GM04504 (cell line): ENCODE results near the gene CCL21.
A peak's percentile ranks its signal among the peaks of the same experiment; 100 is the strongest.
"Not testable (repeated sequence)": the region's sequence is repeated elsewhere in the genome, so short reads cannot be mapped to it uniquely, and the experiment has no call there.

ENCODE experiments used
- DNase-seq: peaks from one replicate; pipeline ENCODE4 v3.0.0-alpha.2; 2012; ENCODE audit warnings: low read depth

Gene CCL21, protein sequence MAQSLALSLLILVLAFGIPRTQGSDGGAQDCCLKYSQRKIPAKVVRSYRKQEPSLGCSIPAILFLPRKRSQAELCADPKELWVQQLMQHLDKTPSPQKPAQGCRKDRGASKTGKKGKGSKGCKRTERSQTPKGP

DNA sequence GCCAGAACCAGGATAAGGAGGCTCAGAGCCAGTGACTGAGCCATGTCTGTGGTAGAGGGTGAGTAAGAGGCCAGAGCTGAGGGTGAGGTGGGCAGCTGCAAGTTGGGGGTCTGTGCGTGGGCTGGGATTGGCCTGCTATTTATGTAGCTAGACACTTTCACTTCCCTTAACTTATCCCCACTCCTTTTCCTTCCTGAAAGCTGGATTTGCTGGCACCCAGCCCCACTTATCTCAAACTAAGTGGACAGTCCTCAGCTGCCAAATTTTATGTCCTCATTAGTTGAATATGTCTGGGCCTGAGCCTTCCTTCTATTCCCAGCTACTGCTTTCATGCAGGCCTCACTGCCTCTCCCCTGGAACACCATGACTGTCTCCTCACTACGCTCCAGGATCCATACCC, at the start of gene CCL21:
Gene CCL21, minus strand, starts transcription at position 114 of the 400 bp plus-strand sequence. Its CDS starts 70 bp downstream, at position 44.
- DNase-seq: no peak

GRCh38 chr9:34759432-34760134, 49.6 kb upstream of the CCL21 start:
- no peak for DNase-seq

- DNase-seq: not testable (repeated sequence)
Observed at GRCh38 chr9:34750320-34750719, 40.4 kb upstream of the CCL21 start.

DNA sequence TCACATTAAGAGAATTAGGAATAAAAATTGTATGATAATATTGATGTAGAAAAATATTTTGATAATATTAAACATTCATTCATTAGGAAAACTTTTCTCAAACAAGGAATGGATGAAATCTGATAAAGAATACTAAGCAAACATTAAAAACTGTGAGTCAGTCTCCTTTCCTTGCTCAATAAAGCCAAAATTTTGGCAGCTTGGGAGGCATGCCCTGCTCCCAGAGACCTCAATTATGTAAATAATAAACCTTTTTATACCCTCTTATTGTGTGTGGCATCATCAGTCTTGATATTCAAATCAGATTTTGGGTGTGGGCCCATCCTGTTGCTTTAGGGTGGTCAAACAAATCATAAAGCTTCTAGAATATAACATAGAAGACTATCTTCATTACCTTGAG, 36.6 kb upstream of the CCL21 start:
- no peak for DNase-seq

GRCh38 chr9:34744295-34745221, 34.6 kb upstream of the CCL21 start:
- peak; percentile 8 for DNase-seq

DNA sequence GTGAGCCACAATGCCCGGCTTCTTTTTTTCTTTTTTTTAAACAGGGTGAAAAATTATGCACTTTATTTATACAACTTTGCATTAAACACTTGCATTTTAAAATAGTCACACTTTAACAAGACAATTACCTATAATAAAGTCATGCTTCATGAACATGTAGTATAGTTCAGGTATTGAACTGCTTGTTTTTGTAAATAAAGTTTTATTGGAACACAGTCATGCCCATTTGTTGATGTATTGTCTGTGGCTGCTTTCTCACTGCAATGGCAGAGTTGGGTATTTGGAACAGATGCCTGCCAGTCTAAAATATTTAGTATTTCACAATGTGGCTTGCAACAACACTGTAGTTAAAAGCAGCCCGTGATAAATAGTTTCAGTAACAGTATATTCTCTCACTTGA, 32.8 kb upstream of the CCL21 start:
- DNase-seq: no peak

- DNase-seq: no peak
Observed at GRCh38 chr9:34741628-34742027, 31.7 kb upstream of the CCL21 start.

GRCh38 chr9:34740176-34740575, 30.2 kb upstream of the CCL21 start:
- not testable (repeated sequence) for DNase-seq

GRCh38 chr9:34737677-34738260, 27.8 kb upstream of the CCL21 start:
- DNase-seq: no peak

DNA sequence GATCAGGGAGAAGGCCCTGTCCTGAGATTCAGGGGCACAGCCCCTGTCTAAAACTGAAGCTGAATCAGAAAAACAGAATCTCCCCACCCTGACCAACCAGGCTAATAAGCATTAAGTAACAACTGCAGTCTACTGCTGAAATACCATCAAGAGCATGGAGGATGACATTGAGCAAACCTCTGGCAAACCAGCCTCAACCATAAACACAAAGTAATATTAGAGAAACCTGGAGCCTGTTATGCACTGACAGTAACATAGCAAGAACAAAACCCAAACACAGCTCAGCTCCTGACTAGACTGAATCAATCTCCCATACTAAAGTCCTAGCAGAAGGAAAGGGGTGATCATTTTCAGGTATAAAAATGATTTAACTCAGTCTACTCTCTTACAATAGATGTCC, 24.8 kb upstream of the CCL21 start:
- no peak for DNase-seq

DNA sequence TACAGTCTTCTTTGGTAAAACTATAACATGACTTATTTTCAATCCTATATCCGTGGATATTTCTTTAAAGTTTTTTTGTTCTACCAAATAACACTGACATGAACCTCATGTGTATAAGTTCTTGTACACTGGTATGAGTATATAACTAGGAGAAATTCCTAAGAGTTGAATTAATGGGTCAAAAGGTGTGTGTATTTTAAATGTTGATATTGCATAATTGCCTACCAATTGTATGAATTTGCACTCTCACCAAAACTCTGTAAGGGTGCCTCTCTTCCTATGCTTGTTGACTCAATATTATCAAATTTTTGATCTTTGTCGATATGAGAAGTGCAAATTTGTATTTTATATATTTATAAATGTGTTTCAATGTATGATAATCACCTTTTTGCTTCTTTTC, 22.9 kb upstream of the CCL21 start:
- no peak for DNase-seq

- no peak for DNase-seq
Observed at GRCh38 chr9:34732478-34732877, 22.5 kb upstream of the CCL21 start.

DNA sequence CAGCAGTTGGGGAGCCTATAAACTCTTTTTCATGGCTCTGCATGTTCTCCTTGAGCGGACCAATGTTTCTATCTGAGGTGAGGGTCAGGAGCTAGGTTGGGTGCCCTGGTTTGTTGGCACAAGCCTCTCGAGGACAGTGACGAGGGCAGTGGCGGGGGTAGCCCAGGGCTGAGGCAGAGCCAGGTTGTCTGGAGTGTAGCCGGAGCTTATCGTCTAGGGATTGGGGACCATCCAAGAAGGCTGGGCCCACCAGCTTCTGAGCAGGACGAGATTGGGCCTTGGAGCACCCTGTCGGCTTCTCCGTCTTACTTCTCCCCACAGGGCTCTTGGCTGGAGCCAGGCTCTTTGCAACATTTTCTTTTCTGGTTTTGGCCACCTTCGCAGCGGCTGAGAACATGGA, 13.2 kb upstream of the CCL21 start:
- DNase-seq: no peak

GRCh38 chr9:34719769-34720025, 9.8 kb upstream of the CCL21 start:
- DNase-seq: not testable (repeated sequence)

- DNase-seq: no peak
Observed at GRCh38 chr9:34719021-34719768, 9.3 kb upstream of the CCL21 start.

GRCh38 chr9:34717996-34718614, 8.2 kb upstream of the CCL21 start:
- DNase-seq: no peak

DNA sequence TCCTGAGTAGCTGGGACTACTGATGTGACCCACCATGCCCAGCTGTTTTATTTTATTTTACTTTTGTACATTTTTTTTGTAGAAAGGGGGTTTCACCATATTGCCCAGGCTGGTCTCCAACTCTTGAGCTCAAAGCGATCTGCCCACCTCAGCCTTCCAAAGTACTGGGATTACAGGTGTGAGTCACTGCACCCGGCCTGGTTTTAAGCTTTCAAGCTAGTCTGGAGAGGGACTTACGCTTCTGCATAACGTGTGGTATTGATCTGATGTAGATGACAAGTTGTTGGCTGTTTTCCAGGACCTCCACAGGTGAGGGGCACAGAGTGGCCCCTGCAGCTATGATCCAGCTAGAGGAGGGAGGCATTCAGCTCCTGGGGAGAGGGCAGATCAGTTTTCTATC, 6.8 kb upstream of the CCL21 start:
- DNase-seq: no peak

- DNase-seq: no peak
Observed at GRCh38 chr9:34715639-34716215, 5.8 kb upstream of the CCL21 start.

DNA sequence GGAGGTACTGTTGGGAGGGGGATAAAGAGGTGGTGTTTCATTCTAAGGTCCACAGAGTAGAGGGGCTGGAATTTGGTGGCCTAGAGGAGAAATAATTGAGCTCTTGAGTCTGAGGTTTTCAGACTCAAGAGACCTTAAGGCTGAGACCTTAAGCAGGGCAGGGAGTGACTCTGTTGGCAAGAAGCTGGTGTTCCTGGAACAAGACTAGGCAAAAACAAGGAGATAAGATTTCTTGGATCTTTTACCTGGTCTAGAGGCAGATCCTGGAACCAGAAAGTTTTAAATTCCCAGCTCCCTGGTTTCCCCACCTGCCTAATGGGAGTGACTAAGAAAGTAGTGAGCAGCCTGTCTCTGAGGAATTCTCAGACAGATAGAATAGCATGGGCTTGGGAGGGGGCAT, 4.1 kb upstream of the CCL21 start:
- no peak for DNase-seq

GRCh38 chr9:34712140-34712539, 2.2 kb upstream of the CCL21 start:
- DNase-seq: no peak
